ENCODE results near the gene PTPRCAP.

PTPRCAP gene

GRCh38 chr11:67393990-67394389 lies 43.5 kb downstream of the PTPRCAP start:
- no peak for DNase-seq

GRCh38 chr11:67393437-67393836 lies 44.0 kb downstream of the PTPRCAP start:
- no peak for DNase-seq

- no peak for DNase-seq
Observed at GRCh38 chr11:67392183-67392715, 45.2 kb downstream of the PTPRCAP start.

DNA sequence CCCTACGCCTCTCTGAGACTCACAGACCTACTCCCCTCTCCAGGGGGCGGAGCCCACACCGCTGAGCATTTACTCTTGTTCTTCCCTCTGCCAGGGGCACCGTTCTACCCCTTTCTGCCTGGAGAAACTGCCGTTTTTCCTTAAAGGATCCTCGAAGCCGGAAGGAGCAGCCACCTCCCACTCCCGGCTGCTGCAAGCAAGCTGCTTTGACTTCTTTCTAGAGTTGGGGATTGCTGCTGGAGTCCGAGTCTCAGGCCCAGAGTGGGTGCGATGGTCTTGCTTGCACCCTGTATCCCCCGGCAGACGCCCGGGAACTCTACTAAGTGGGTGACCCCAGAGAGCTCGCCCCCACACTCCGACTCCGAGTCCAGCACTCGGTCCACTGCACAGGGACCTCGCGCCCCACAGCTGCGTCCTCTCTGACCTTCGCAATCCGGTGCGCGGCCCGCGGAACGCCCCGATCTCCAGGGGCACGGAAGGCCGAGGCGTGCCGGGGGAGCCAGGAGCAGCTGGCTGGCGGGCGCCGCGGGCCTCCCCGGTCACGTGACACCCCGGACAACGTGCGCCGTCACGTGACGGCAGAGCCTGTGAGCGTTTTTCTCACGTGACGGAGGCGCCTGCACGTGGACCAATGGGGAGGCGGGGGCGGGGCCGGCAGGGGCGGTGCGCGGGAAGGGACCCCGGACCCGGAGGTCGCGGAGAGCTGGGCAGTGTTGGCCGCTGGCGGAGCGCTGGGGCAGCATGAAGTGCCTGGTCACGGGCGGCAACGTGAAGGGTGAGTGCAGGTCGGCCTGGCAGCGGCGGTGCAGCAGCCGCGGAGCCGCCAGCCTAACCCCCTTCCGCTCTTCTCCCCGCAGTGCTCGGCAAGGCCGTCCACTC lies 45.9 kb downstream of the PTPRCAP start, which contains the start of gene RAD9A:
Gene RAD9A (plus strand): TSS at position 683 of the 879 bp plus-strand sequence. CDS start 59 bp downstream, at position 742.
- peak; percentile 85 for DNase-seq

DNA sequence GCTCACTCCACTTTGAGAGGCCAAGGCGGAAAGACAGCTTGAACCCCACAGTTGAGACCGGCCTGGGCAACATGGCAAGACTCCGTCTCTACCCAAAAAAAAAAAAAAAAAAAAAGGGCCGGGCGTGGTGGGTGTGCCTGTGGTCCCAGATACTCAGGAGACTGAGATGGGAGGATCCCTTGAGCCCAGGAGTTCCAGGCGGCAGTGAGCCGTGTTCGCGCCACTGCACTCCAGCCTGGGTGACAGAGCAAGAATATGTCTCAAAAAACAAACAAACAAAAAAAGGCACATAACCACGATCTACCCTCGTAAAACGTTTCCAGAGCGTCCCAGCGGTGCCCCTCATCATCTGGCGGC lies 46.6 kb downstream of the PTPRCAP start:
- no peak for DNase-seq

GRCh38 chr11:67389477-67389876 lies 48.0 kb downstream of the PTPRCAP start:
- DNase-seq: no peak

DNA sequence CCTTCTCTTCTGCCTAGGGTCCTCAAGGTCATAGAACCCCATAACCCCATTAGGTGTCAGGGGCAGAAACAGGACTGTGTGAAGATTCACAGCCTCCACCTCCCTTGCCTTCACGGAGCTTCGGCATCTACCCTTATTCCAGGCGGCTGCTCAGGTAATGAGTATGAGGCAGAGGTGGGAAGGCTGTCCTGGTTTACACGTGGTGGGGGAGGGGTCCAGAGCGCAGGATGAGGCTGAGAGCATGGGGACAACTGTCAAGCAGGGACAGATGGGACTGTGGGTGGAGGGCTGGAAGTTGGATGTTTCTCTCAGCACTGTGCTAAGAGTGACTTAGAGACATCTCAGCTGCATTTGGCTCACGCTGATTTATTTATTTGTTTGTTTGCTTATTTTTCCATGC lies 50.0 kb downstream of the PTPRCAP start:
- no peak for DNase-seq

- no peak for DNase-seq
Observed at GRCh38 chr11:67387069-67387468, 50.4 kb downstream of the PTPRCAP start.

All from T1000 (cell line).